ENCODE measurements around the gene UBR4. TPM values are rescaled to one million over a fixed set of nuclear protein-coding genes. Genes with fewer than 3 reads are reported as not detected.

UBR4 gene
- total and polyA plus RNA-seq, 2 of the 8 experiments (the other 6 are each of a cell fraction or from before 2014, with no cell fraction given): 139 to 152 TPM

DNA sequence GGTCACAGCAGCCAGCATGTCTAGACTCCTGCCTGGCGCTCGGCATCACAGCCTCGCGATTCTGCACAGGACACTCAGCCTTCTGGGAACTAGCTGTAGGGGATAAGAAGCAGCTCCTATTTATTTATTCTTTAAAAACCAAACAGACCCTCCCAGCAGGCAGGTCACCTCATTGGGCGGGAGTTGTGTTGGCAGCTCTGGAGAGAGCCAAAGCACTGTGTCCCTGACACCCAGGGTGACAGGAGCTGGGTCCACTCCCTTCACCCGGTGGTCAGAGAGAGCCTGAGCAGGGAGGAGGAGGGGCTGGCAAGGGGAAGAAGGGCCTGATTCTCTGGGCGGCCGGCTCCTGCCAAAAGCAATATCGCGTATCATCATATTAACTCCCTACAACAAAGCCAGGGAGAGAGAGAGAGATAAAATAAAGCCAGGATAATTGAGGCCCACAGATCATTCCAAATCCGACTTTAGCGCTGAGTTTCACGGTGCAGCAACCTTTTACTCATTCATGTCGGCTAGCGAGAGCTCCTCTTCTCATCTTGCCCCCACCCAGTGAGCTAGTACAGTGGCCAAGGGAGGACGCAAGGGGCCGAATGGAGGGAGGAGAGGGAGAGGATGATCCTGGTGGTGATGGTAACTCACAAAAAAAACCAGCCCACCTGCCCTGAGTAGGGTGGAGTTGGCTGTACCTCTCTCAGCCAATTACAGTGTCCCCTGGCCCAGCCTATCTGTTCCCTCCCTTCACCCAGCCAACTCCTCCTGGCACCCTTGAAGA is 173.8 kb downstream of the UBR4 start (continued):
- TF ChIP-seq, protein P1, sequence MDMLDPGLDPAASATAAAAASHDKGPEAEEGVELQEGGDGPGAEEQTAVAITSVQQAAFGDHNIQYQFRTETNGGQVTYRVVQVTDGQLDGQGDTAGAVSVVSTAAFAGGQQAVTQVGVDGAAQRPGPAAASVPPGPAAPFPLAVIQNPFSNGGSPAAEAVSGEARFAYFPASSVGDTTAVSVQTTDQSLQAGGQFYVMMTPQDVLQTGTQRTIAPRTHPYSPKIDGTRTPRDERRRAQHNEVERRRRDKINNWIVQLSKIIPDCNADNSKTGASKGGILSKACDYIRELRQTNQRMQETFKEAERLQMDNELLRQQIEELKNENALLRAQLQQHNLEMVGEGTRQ (IDR thresholded peaks at IDR 0.05; ENCODE audit: low read length): no peak
- TF ChIP-seq, protein P2, sequence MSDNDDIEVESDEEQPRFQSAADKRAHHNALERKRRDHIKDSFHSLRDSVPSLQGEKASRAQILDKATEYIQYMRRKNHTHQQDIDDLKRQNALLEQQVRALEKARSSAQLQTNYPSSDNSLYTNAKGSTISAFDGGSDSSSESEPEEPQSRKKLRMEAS (IDR thresholded peaks at IDR 0.05): no peak
- no peak for TF ChIP-seq SIRT6 (IDR thresholded peaks at IDR 0.05; ENCODE audit: low read length)
- TF ChIP-seq FOSL1 (IDR thresholded peaks at IDR 0.05; ENCODE audit: insufficient read depth, low read depth, low read length): no peak
- TF ChIP-seq, protein P3, sequence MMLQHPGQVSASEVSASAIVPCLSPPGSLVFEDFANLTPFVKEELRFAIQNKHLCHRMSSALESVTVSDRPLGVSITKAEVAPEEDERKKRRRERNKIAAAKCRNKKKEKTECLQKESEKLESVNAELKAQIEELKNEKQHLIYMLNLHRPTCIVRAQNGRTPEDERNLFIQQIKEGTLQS (IDR thresholded peaks at IDR 0.05; ENCODE audit: insufficient read depth, low read depth, low read length): no peak
- no peak for TF ChIP-seq SP4 (IDR thresholded peaks at IDR 0.05; ENCODE audit: low read length)
- TF ChIP-seq JUND (IDR thresholded peaks at IDR 0.05; ENCODE audit: low read length): no peak
- no peak for TF ChIP-seq CBX8 (IDR thresholded peaks at IDR 0.05; ENCODE audit: borderline replicate concordance, low read depth, low read length)
